ENCODE results near the gene NAP1L1.

NAP1L1 gene

DNA sequence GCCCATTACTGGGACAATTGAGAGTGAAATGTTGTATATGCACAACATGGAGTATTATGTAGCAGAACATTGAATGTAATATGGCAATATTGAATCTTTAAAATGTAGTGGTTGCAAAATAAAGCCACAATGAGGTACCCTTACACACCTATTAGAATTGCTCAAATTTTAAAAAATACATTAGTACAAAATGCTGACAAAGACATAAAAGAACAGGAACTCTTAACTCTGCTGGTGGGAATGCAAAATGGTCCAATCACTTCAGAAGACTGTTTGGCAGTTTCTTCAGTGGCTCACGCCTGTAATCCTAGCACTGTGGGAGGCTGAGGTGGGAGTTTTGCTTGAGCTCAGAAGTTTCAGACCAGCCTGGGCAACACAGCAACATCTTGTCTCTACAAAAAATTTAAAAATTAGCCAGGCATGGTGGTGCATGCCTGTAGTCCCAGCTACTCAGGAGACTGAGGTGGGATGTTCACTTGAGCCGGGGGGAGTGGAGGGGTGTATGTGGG, 6.8 kb upstream of the NAP1L1 start:
- in situ Hi-C loops (cut with HindIII; ENCODE audit: low pct_ligation_motif_present, low pct_unique_long_range_greater_than_20kb, low sequenced_read_pairs), result no loop called here
- no peak for DNase-seq

DNA sequence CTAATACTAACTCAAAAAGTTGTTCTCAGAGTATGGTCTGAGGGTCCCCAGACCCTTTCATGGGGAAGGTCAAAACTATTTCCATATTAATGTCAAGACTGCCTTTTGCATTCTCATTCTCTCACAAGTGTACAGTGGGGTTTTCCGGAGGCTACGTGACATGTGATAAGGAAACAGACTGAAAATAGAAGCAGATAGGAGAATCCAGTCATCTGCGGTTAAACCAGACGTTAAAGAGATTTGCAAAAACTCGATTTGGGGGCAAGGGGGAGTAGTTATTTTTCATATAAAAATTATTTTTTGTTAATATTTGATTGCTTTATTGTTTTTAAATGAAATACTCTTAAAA, 1.0 kb upstream of the NAP1L1 start:
- DNase-seq, result peak; percentile 58
- in situ Hi-C loops (cut with HindIII; ENCODE audit: low pct_ligation_motif_present, low pct_unique_long_range_greater_than_20kb, low sequenced_read_pairs), result no loop called here

DNA sequence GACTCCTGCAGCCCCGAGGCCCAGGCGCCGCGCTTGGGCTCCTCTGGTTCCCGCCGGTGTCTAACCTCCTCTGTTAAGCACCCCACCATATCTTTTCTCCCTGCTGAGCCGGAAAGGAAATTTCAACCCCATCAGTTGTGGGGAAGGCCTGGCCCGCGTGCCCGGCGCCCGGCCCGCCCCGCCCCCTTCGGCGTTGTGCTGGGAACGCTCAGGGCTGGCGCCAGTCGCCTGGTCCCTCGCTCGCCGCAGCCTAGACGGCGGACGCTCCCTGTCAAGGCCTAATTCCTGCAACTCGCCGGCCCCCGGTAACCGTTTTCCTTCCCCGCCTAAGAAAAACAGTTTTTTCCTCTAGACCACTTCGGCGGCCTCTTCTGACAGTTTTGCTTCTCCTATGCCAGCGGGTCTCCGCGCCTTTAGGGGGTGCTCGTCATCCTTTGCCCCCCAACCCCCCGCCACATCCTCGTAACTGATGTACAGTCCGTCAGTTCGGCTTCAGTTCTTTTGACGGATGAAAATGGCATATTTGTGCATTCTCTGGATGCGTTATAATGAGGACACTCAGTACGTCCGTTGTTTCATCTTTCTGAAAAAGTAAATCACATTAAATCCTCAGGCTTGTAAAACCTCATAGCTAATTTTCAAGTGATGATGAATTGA, 506 bp upstream of the NAP1L1 start:
- DNase-seq, result peak; percentile 86
- in situ Hi-C loops (cut with HindIII; ENCODE audit: low pct_ligation_motif_present, low pct_unique_long_range_greater_than_20kb, low sequenced_read_pairs), result no loop called here

DNA sequence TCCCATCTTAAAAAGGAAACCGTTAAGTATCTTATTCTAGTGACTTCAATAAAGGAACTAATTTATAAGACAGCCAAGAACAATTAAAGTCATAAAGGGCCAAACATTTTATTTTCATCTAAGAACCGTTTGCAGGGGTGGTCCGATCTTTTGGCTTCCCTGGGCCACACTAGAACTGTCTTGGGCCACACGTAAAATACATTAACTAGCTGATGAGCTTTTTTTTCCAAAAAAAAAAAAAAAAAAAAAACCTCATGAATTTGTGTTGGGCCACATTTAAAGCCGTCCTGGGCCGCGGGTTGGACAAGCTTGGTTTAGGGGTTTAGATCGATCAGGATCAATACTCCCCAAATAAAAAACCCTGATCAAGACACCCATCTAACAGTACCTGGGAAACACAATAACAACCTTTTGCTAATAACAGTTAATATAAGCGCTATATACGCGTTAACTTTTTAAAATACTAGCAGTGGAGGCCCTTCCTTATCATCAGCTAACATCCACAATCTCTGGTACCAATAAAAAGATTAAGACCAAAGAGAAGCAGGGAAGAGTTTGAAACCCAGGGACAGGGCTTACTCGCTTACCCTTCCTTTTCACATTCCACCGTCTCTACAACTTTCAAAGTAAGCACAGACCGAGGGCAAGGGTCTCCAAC, 1.1 kb downstream of the NAP1L1 start:
- in situ Hi-C loops (cut with HindIII; ENCODE audit: low pct_ligation_motif_present, low pct_unique_long_range_greater_than_20kb, low sequenced_read_pairs), result no loop called here
- DNase-seq, result no peak

DNA sequence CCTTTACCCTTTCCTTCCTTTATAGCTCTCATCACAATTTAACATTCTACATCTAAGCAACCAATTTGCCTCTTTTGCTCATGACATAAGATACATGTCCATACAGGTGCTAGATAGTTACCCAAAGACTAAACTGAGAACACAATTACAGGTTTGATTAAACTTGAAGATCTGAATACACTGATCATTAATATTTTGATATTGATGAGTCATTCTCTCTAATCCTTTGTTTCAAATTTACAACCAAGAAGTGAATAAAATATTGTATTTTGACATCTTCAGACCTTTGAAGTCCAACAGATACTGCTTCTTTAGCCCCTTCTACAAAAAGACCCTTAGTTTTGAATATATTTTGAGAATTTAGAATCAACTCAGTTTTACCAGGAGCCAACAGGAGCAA, 2.6 kb downstream of the NAP1L1 start:
- in situ Hi-C loops (cut with HindIII; ENCODE audit: low pct_ligation_motif_present, low pct_unique_long_range_greater_than_20kb, low sequenced_read_pairs), result no loop called here
- DNase-seq, result no peak

DNA sequence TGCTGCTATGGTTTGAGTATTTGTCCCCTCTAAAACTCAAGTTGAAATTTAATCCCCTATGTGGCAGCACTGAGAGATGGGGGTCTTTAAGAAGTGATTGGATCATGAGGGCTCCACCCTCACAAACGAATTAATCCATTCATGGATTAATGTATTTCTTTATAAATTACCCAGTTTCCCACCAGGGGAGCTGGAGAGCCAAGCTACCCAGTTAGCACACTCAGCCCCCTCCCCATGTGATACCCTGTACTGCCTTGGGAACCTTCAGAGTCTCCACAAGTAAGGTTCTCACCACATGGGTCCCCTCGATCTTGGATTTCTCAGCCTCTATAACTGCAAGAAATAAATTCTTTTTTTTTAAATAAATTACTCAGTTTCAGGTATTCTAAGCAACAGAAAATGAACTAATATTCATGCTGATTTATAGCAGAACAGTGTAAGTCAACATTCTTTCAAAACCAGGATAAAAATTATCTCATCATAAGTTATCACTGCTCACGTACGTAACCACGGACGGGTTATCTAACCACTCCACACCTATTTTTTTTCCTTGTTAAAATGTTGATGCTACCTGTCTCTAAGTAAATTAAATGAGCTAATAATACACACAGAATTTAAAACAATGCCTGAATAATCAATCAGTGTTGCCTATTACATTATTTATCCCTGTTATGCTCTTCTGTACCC, 3.6 kb downstream of the NAP1L1 start:
- in situ Hi-C loops (cut with HindIII; ENCODE audit: low pct_ligation_motif_present, low pct_unique_long_range_greater_than_20kb, low sequenced_read_pairs), result no loop called here
- peak; percentile 46 for DNase-seq

DNA sequence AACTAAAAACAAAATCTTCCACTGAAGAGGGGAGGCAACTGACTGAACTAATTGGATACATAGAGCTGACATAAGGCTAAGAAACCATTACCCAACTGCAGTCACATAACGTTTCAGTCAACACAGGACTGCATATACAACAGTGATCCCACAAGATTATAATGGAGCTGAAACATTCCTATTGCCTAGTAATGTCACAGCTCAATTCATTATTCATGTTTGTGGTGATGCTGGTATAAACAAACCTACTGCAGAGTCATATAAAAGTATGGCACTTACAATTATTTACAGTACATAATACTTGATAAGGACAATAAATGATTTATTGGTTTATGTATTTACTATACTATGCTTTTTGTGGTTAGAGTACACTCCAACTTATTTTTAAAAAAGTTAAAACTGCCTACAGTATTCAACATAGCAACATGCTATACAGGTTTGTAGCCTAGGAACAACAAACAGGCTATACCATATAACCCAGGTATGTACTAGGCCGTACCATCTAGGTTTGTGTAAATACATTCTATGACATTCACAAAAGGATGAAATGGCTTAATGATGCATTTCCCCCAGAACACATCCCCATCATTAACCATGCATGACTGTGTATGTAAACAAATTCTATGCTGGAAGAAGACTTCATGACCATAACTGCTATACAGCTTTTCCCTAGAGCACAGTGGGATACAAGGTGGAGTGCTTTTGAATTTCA, 4.3 kb downstream of the NAP1L1 start:
- DNase-seq, result no peak
- in situ Hi-C loops (cut with HindIII; ENCODE audit: low pct_ligation_motif_present, low pct_unique_long_range_greater_than_20kb, low sequenced_read_pairs), result no loop called here

DNA sequence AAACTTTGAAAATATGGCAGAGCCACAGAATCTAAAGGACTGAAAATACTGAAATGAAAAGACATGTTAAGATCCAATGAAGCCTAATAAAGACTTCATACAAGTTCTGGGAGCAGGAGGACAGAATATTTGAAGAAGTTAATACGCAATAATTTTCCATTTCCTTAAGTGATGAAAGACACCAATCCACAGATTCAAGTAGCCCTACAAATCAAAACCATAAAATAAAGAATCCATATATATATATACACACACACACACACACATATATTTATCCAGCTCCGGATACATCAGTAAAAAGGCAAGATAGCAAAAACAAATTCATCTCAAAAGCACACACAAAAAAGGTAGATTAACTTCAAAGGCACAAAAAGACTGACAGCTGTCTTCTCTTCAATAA, 5.7 kb downstream of the NAP1L1 start:
- DNase-seq, result no peak
- in situ Hi-C loops (cut with HindIII; ENCODE audit: low pct_ligation_motif_present, low pct_unique_long_range_greater_than_20kb, low sequenced_read_pairs), result no loop called here

DNA sequence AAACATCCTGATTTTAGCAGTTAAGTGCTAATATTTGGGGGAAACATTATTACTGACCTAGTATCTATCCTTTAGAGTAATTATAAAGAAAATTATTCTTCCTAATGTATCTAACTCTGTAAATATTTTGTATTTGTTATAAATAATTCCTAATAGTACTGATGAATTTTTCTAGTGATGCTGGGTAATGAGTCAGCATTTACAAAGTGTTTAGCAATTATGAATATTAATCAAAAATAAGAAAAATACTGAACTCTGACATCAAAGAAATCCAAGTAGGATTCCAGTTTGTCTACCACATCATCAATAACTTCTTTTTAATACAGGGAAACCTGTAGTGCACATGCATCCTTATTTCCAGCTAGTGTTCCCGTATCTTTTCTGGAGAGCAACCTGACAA, 9.0 kb downstream of the NAP1L1 start:
- no peak for DNase-seq
- in situ Hi-C loops (cut with HindIII; ENCODE audit: low pct_ligation_motif_present, low pct_unique_long_range_greater_than_20kb, low sequenced_read_pairs), result no loop called here

DNA sequence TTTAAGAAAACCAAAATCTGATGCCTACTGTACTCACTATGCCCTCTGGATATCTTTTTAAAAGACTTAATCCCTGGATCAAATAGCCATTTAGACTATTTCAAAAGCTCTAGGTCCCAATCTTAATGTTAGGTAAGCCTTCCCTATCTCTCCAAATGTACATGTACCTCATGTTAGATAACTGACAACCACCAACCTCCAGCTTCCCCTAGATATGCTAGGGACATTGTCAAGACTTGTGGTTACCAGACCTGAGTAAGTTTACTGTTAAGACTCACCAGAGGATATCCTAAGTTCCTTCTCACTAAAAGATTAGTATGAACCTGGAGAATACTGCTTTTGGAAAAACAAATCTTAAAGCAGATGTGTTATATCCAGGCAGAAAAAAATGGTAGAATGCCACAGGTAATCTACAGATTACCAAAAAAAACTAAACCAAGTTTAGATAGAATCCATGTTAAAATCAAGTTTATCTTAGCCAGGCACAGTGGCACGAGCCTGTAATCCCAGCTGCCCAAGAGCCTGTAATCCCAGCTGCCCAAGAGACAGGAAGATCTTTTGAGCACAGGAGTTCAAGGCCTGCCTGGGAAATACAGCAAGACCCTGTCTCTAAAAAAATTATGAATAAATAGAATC, 9.7 kb downstream of the NAP1L1 start:
- DNase-seq, result no peak
- in situ Hi-C loops (cut with HindIII; ENCODE audit: low pct_ligation_motif_present, low pct_unique_long_range_greater_than_20kb, low sequenced_read_pairs), result loop anchor here (25.0 kb wide), 2 partner anchors 262 to 387 kb away; partner anchors contain the start of gene BBS10

DNA sequence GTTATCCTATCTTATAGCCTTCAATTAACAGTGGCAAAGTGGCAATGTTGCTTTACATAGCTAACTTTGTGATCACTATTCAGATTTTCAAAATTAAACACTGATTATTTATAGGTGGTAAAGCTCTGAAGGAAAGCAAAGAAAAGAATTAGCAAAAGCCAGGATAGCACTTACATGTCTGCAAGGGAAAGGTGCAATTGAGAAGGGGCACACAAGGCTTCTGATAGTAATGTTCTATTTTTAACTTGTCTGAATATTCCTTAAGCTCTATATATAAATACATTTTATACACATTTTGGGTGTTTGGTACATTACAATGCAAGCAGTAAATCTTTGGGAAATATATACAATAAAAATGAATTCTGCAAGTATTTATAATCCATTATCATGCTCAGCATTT, 10.9 kb downstream of the NAP1L1 start:
- no peak for DNase-seq
- in situ Hi-C loops (cut with HindIII; ENCODE audit: low pct_ligation_motif_present, low pct_unique_long_range_greater_than_20kb, low sequenced_read_pairs), result loop anchor here (25.0 kb wide), 2 partner anchors 264 to 389 kb away; partner anchors contain the start of gene BBS10

DNA sequence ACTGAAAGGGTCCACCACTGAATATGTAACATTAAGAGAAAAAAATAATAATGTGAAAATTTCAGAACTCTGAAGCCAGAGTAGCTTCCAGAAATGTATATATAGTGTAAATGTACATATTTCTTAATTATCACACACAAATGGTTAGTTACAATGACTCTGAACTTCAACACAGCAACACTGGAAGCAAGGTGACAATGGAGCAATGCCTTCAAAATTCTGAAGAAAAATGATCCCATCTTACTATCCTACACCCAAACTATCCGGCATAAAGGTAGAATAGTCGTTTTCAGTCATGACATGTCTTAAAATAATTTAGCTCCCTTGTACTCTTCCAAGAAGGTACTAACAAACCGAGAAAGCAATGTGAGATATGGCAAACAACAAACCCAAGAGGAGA, 11.9 kb downstream of the NAP1L1 start:
- no peak for DNase-seq
- in situ Hi-C loops (cut with HindIII; ENCODE audit: low pct_ligation_motif_present, low pct_unique_long_range_greater_than_20kb, low sequenced_read_pairs), result loop anchor here (25.0 kb wide), 2 partner anchors 265 to 390 kb away; partner anchors contain the start of gene BBS10

DNA sequence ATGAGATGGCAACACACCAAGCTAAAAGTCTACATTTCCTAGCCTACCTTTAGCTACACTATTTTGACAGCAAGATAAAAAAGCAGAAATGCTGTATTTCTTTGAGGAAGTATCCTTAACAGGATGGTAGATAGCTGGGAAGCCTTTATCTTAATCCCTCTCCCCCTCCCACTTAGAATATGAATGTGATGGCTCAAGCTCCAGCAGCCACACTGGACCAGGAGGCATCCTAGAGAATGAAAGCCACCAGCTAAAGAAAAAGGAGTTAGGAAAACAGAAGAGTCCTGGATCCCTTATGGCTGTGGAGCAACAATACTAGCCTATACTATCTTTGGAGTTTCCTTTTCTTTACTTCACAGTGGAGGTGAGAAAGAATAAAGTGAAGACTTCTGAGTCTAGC, 15.1 kb downstream of the NAP1L1 start:
- DNase-seq, result no peak
- in situ Hi-C loops (cut with HindIII; ENCODE audit: low pct_ligation_motif_present, low pct_unique_long_range_greater_than_20kb, low sequenced_read_pairs), result loop anchor here (25.0 kb wide), 2 partner anchors 268 to 393 kb away; partner anchors contain the start of gene BBS10

DNA sequence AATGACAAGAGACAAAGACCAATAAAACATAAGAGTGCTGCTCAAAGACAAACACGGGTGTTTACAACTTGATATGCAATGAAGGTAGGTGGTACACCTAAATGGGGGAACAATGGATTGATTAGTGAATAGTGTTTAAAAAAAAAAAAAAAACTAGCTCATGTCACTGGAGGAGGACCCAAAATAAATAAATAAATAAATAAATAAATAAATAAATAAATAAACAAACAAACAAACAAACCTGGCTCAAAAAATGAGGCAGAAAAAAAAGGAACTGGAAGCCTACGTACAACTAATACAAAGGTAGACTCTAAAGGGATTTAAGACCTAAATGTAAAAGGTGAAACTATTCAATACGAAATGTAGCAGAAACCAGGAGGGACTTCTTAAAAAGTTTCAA, 18.6 kb downstream of the NAP1L1 start:
- no peak for DNase-seq
- in situ Hi-C loops (cut with HindIII; ENCODE audit: low pct_ligation_motif_present, low pct_unique_long_range_greater_than_20kb, low sequenced_read_pairs), result loop anchor here (25.0 kb wide), 2 partner anchors 271 to 396 kb away; partner anchors contain the start of gene BBS10

DNA sequence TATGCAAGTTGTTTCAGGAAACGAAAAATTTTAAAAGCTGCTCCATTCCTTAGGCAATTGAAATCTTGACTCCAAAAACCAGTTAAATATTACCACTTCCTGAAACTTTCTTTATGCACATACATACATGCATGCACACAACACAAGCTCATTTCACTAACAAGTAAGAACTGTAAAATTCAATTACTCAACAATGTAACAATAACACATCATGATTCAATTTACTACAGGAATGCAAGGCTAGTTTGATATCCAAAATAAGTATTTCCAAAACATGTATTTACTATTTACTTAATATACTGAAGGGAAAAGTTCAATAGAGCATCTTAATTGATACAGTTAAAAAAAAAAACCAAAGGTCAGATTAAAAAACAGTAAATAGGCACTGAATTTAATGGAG, 19.6 kb downstream of the NAP1L1 start:
- no peak for DNase-seq
- in situ Hi-C loops (cut with HindIII; ENCODE audit: low pct_ligation_motif_present, low pct_unique_long_range_greater_than_20kb, low sequenced_read_pairs), result loop anchor here (25.0 kb wide), 2 partner anchors 272 to 397 kb away; partner anchors contain the start of gene BBS10

DNA sequence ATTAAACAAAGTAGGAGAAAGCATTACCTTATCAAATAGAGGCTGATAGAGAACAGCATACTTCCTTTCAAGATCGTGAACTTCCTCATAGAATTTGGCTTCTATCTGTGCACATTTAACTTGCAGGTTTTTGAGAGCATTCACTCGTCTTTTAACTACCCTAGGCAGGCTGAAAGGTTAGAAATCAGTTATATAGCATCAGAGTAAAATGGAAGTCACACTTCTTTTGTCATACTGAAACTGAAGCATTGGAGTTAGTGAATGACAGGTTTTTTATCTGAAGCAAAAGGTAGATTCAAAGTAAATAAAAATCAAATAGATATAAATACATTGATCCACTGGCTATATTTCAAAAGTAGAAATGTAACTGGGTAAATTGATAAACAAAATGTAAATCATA, 24.4 kb downstream of the NAP1L1 start:
- in situ Hi-C loops (cut with HindIII; ENCODE audit: low pct_ligation_motif_present, low pct_unique_long_range_greater_than_20kb, low sequenced_read_pairs), result loop anchor here (25.0 kb wide), 2 partner anchors 277 to 402 kb away; partner anchors contain the start of gene BBS10
- no peak for DNase-seq

DNA sequence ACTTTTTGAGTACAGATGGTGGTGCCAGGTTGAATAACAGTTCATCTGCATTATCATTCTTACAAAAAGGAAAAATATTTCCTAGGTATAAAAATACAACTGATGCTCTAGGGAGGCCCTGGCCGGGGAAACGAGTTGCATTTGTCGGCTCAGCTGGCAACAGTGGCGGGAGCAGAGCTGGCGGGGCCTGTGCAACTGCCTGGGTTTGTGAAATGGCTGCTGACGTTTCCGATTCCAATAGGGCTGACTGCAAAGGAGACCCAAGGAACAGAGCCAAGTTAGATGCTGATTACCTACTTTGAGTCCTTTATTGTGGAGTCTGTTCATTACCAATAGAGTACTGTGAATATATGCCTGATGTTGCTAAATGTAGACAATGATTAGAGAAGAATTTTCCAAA, 27.2 kb downstream of the NAP1L1 start:
- no peak for DNase-seq
- in situ Hi-C loops (cut with HindIII; ENCODE audit: low pct_ligation_motif_present, low pct_unique_long_range_greater_than_20kb, low sequenced_read_pairs), result loop anchor here (25.0 kb wide), 2 partner anchors 280 to 405 kb away; partner anchors contain the start of gene BBS10

DNA sequence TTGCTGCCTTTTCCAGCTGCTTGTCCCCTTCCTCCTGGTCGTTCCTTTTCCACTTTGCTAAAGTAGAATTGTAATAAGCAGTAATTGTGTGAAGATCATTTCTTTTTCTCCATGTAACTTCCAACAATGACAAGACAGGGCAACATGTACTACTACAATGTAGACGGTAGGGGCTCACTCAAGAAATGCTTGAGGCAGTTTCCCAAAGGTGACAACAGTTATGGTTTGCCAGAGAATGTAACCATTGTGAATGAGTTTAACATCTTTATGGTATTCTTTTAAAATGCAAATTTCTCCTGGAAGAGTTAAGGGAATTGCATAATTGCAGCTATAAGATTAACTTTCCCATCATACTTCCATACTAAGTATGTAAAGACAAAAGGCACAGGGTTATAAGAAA, 29.1 kb downstream of the NAP1L1 start:
- no peak for DNase-seq
- in situ Hi-C loops (cut with HindIII; ENCODE audit: low pct_ligation_motif_present, low pct_unique_long_range_greater_than_20kb, low sequenced_read_pairs), result loop anchor here (25.0 kb wide), 2 partner anchors 282 to 407 kb away; partner anchors contain the start of gene BBS10

Data from ACHN (cell line).